NCI-H226 (cell line): ENCODE data around the gene MT1B.

Experiments used
- DNase-seq: peaks from one replicate; pipeline ENCODE4 v3.0.0-alpha.2; 2015

The MT1B gene

DNA sequence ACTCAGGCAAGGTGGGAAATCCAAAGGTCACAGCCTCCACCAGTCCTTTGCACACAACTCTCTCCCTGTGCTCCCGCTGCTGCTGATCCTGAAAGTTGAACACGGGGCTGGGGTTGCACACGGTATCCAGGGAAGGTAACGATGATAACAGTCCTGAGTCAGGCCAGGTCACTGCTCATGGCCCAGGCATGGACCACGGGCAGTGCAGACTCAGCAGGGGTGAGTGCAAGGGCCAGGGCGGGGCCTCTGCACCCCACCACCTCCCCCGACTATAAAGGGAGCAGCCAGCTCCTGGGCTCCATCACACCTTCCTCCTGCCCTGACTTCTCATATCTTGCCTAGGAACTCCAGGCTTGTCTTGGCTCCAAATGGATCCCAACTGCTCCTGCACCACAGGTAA, at the start of gene MT1B:
MT1B (plus strand) TSS at position 301 of the 400 bp plus-strand sequence; CDS start at position 369, 68 bp downstream.
- DNase-seq: no peak

DNA sequence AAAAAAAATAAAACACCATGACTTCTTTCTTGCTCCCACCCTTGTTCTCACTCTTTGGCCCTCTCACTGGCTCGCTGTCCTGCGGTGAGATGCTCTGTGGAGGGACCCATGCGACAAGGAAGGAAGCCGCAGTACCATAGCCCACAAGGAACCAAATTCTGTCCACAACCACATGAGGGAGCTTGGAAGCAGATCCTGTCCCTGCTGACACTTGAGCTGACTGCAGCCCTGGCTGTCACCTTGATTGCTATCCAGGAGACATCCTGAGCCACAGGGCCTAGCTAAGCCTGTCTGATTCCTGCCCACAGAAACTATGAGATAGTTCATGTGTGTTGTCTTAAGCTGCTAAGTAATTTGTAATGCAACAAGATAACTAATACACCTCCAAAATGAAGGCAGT, 48.1 kb upstream of the MT1B start:
- no peak for DNase-seq

DNA sequence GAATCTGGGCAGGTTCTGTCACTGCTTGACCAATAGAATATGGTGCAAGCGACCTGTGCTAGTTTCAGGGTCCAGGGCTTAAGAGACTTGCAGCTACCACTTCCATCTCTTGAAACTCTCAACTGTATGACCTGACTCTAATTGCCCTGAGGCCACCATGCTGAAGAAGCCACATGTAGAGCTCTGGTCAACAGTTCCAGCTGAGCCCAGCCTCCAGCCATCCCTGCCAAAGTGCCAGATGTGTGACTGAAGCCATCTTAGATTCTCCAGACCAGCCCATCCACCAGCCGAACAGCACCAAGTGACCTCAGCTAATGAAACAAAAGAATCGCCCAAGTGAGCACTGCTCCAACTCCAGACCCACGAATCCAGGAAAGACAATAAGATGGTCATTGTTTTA, 46.7 kb upstream of the MT1B start:
- no peak for DNase-seq

DNA sequence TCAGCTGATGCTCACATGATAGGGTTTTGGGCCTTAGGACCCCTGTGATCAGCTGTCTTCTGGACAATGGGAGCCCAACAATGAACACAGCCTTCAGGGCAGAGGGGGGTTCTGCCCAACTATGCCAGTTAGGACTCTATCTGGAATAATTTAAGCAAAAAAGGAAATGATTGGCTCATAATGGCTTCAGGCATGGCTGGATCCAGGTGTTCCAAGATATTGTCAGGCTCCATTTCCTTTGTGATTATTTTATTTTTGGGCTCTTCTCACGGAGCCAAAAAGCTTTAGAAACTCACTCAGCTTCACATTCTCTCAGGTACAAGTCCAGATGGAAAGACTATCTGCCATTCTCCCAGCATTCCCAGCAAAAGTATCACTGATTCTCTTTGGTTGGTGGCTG, 46.2 kb upstream of the MT1B start:
- no peak for DNase-seq

DNA sequence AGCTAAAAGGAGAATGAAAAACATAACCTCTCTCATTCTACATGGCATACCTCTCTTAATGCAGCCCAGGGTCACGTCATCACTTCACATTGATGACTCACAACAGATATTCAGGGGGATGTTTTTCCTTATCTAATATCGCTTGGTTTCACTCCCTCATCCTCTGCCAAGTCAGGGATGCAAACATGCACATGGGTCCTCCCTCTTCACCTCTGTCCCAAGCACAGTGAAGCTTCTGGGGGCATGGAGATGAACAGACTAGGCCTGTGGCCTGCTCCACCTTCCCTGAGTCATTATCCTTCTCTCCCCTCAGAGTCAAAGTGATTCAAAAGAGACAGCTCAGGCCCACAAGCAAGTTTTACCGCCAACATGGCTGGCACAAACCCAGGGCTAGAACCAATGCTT, 45.6 kb upstream of the MT1B start:
- peak; percentile 96 for DNase-seq

DNA sequence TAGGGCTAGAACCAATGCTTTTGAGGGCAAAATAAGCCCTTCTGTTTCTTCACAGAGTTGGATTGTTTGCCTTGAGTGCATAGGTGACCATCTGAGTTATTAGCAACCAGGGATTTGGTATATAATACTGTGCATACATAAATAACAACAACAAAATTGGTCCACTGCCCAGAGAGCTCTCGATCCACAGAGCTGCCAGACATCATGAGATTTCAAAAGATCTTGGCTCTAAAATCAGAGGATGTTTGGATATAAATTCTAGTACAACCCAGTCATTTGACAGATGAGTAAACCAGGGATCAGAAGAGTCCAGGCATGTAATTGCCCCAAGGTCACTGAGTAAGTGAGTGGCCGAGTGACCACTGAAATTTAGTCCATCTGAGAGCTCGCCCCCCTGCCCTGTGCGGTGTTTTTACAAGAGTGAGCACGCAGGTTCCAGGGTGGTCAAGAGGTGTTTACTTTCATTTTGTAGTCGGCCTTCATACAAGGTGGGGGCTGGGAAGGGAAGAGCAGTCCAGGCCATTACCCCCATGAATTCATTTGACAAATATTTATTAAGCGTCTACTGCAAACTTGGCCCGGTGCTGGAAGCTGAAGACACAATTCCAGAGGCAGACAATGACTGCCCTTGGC, 45.1 kb upstream of the MT1B start:
- DNase-seq: peak; percentile 82

DNA sequence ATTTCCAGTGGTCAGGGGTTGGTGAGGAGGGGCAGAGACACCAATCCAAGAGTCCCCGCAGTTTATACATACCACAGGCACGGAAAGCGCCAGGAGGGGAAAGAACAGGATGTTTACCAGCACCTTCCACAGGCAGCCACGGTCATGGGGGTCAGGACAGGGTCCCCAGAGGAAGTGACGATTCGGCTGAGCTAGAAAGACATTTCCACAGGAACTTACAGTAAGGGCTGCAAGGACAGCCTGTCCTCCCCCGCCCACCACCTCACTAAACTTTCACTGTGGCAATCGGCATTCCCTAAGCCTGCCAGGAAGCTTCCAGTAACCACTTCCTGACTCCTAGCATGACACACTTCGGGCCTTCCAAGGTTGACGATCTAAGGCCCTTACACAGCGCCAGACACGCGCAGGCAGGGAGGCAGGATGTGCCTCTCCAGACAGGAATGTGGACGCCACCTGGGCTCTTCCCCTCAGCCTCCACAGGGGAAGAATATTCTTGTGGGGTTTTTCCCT, 44.5 kb upstream of the MT1B start:
- DNase-seq: peak; percentile 99

DNA sequence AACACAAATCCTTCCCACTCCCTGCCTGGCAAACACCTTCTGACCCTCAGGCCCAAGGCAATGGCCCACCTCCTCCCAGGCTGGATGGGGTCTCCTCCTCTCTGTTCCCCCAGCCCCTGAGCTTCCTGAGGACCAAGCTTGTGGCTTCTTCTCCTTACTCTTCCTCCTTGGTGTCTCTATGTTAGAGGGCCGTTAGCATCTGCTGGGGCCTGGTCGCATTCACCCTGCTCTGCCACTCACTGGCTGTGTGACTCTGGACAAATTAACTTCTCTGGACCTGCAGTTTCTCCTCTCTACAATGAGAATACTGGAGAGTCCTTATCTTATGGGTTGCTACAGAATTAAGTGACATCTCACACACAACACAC, 44.0 kb upstream of the MT1B start:
- DNase-seq: no peak

DNA sequence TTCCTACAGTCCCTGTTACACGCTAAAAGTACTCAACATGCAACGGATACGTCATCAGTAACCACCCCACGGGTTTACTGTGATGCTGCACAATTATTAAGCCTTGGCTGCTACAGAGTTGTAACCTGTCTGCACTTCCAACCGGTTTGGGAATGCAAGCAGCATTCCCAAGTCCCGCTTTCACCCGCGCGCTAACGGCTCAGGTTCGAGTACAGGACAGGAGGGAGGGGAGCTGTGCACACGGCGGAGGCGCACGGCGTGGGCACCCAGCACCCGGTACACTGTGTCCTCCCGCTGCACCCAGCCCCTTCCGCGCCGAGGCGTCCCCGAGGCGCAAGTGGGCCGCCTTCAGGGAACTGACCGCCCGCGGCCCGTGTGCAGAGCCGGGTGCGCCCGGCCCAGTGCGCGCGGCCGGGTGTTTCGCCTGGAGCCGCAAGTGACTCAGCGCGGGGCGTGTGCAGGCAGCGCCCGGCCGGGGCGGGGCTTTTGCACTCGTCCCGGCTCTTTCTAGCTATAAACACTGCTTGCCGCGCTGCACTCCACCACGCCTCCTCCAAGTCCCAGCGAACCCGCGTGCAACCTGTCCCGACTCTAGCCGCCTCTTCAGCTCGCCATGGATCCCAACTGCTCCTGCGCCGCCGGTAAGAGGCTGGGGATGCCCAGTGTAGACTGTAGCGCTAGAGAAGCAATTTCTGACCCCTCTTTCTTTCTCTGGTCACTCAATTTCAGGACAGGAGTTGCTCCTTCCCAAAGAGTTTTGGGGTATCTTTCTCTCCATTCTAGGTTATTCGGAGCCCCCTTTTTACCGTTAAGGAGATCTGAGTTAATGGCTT, 43.4 kb upstream of the MT1B start, which contains the start of gene MT2A:
MT2A (plus strand) TSS at position 542 of the 833 bp plus-strand sequence; CDS start at position 614, 72 bp downstream.
- DNase-seq: peak; percentile 97

DNA sequence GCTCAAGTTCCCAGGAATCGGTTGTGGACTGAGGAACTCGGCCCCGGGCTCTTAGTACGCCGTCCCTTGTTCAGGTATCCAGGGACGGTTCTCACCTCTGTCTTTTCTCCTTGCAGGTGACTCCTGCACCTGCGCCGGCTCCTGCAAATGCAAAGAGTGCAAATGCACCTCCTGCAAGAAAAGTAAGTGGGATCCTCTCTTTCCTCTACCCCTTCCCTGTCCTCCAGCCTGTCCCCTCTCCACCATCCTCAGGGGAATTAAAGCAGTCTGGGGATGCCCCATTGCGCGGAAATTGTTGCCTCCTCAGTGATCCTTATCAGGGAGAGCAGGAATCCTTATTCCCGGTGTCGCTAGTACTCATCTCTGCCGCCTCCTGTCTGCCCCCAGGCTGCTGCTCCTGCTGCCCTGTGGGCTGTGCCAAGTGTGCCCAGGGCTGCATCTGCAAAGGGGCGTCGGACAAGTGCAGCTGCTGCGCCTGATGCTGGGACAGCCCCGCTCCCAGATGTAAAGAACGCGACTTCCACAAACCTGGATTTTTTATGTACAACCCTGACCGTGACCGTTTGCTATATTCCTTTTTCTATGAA, 42.7 kb upstream of the MT1B start:
- DNase-seq: no peak

DNA sequence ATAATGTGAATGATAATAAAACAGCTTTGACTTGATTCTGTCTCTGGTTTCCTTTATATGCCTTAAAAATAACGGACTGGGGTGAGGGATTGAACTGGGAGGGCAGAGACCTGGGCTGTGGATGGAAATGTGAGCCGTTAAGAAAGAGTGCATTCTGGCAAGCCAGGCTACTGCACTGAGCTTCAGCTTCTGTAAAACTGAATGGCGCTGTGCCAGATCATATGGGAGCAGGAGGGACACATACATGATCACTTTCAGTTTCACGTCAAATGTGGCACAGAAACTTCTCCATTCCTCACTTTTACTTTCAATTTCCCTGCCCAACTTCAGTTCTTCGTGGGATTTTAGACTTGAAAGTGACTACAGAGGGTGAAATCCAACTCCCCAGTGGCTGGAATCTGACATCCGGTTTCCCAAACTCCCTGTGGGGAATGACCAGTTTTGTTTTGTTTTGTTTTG, 42.2 kb upstream of the MT1B start:
- peak; percentile 57 for DNase-seq

DNA sequence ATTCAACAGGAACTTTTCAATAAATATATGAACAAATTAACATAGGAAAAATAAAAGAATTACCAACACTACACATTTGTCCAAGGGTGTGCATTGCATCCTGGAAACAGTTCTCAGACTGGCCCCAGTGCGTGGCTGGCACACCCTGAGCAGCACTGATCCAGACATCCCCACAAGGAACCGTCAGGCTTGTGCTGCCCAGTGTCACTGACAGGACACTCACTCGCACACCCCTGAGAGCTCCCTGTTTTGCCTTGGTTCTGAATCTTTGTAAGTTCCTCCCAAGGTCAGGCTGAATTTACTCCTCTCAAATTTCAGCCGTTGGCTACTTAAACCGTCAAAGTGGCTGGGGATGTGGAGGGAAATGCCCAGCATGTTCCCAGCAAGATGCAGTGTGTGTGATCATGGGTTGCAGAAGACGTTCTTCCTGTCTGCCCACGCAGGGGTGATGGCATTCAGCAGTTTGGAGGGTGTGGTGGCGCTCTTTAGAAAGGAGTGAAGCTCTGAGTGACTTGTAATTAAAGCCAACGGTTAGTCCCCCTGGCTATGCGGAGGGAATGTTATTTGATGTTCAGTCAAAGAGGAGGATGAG, 41.6 kb upstream of the MT1B start:
- peak; percentile 65 for DNase-seq

DNA sequence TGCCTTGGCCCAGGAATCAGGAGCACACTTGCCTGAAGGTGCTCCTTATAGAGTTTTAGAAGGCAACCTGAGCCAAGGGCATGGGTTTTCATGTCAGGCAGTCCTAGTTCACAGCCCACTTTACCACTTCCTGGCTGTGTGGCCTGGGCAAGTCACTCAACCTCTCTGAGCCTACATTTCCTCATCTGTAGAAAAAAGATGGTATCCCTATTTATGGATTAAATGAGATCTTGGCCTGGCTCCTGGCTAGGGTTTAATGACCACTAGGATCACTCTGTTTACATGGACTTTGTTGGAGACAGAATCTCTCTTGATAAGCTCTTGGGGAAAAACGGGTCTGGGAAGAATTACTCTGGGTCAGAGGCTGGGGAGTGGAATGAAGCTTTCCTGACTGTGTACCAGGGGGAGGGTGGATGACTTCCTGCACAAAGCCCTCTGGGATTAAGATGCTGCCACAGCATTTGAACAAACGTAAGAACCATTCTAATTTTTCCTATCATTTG, 41.0 kb upstream of the MT1B start:
- no peak for DNase-seq

DNA sequence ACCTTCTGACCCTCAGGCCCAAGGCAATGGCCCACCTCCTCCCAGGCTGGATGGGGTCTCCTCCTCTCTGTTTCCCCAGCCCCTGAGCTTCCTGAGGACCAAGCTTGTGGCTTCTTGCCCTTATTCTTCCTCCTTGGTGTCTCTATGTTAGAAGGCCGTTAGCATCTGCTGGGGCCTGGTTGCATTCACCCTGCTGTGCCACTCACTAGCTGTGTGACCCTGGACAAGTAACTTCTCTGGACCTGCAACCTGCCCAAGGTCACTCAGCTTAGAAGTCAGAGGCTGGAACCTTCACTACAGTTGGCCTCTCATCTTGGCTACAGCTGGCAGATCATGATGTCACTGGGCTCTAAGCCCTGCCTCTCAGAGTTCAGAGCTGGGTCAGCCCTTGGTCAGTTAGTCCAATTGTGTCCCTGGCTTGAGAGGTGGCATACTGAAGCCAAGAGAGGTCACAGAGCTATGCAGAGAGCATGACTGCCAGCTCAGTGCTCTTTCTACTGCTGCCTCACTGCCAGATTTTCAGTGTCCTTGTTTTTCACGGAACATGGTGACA, 40.3 kb upstream of the MT1B start:
- no peak for DNase-seq

DNA sequence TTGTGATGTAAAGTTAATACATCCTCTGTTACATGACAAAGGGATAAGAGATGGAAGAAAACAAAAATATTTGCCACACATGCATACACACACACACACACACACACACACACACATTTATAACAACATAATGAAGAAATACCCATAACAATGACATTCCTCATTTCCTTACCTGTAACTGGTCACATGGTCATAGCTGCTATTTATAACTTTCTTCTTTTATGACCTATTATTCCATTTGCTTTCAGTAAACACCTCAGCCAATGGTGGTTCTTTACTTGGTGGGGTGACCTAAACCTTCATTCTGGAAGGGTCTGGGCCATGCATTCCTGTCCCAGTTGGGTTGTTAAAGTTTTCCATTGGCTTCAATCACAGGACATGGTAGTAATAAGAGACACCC, 38.0 kb upstream of the MT1B start:
- DNase-seq: no peak

DNA sequence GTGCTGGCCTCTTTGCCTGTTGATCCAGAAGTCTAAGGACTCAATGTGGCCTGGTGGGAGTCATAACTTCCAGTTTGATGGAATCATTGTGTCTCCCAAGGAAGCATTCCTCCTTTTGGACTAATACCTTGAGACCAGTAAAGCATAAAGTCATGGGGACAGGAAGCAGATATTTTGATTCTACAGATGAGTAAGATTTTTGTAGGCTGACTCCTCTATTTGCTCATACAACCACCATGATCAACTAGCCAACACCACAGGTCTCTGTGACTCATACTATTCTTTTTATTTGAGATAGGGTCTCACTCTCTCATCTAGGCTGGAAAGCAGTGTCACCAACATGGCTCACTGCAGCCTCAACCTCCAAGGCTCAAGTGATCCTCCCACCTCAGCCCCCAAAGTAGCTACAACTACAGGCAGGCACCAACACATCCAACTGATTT, 37.1 kb upstream of the MT1B start:
- DNase-seq: peak; percentile 80

DNA sequence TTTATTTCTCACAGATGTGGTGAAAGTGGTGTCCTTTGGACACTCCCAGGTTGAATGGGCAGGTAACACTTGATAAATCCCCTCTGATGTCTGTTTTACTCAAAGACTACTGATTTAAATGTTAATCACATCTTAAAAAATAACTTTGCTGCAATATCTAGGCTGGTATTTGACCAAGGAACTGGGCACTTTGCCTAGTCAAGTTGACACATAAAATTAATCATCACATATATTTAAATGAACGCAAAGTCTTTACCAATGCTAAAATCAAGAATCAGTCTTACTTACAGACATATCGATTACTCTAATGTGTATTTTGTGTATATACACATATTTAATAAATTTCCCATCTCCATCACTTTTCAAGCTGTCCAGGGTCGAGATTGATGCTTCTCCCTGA, 36.3 kb upstream of the MT1B start:
- peak; percentile 40 for DNase-seq

DNA sequence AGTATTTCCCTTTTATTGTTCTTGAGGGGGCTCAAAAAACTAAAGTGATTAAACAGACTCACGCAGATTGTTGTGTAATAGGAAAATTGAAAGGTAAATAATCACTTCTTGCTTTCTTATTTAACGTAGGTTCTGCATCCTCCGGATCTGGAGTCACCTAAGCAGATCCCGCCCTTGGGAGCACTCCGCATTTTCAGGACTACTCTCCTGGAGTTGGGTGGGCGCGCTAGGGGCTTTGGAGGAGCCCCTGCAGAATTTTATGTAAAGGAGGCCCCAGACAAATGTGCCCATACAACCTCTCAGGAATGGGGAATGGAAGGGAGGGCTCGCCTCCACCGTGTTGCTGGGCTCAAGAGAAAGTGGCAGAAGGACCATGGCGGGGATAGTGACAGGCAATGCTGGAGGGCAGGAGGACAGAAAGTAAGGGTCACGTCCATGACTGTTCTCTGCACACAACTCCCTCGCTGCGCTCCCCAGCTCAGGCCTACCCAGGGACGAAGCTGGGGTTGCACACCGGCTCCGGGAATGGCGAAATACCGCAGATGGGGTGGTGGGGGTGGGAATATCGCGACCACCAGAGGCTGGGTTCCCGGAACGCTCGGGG, 35.0 kb upstream of the MT1B start:
- no peak for DNase-seq

DNA sequence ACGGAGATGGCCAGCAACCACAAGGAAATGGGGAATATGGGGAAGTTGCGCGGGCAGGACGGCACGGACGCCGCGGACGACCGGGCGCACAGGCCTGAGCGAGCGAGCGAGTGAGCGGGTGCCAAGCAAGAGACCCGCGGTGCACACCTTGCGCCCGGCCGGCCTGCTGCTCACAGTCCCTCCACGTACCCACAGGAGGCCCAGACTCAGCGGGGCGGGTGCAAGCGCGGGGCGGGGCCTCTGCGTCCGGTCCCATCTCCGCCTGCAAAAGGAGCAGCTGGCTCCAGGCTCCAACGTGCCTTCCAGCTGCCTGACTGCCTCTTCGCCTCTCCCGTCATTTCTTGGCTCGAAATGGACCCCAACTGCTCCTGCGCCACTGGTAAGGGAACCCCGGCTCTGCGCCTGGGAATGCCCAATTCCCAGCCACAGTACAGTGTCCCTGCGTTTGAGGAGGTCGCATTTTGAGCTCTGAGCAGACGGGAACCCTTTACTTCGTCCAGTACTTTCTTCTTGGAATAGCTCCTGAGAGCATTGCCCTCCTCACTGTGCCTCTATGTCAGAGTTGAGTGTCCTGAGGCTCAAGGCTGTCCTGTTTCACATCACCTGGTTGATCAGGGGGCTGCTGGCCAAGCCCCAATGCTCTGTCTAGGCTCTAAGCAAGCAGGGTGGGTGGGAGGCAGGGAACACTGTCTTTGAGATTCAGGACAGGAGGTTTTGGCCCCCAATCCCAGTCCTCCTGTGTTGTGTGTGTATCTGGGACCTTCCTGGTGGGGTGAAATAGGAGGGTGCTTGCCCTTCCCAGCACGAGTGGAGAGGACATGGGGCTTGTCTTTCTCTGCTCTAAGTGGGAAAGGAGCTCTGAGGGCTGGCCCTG, 34.2 kb upstream of the MT1B start:
- DNase-seq: no peak

DNA sequence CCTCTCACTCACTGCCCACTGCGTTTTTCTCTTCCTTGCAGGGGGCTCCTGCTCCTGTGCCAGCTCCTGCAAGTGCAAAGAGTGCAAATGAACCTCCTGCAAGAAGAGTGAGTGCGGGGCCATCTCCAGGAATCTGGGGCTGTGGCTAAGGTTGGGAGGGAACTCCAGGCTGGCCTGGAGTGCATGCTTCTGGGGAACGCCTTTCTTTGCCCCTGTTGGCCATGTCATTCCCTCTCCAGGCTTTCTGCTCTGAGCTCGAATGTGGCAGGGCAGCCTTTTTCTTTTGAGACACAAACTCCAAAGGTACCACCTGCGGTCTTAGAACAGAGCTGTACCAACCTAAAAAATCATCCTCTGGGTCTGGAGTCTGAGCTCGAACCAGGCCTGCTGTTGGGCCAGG, 33.5 kb upstream of the MT1B start:
- no peak for DNase-seq

DNA sequence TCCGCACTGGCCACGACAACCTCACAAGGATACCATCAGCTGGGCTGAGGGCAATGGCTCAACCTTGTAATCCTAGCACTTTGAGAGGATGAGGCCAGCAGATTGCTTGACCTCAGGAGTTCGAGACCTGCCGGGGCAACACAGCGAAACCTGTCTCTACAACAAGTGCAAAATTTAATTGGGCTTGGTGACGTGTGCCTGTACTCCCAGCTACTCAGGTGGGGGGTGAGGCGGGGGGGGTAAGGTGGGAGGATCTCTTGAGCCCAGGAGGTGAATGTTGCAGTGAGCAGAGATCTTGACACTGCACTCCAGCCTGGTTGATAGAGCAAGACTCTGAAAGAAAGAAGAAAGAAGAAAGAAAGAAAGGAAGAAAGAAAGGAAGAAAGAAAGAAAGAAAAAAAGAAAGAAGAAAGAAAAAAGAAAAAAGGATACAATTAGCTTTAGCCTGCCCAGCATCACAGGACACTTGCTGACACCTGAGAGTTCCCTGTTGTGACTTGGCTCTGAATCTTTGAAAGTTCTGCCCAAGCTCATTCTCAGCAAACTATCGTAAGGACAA, 31.3 kb upstream of the MT1B start:
- no peak for DNase-seq
